ENCODE data around the gene S100A1.

GRCh38 chr1:153608742-153609584, 19.3 kb upstream of the S100A1 start:
- no peak for TF ChIP-seq SUZ12 (IDR thresholded peaks at IDR 0.05)
- TF ChIP-seq FOXM1 (IDR thresholded peaks at IDR 0.05; ENCODE audit: borderline replicate concordance), result no peak
- TF ChIP-seq SP1 (IDR thresholded peaks at IDR 0.05), result no peak
- TF ChIP-seq FOXK2 (IDR thresholded peaks at IDR 0.05), result no peak
- no peak for TF ChIP-seq L3MBTL2 (conservative IDR thresholded peaks at IDR 0.05)
- TF ChIP-seq ELF4 (IDR thresholded peaks at IDR 0.05), result no peak
- no peak for TF ChIP-seq ARNT (IDR thresholded peaks at IDR 0.05)

Data from HEK293T (cell line).